Gastroesophageal sphincter (tissue), 4 donors: Measurements from ENCODE around the gene CACNA1D. TPM values are rescaled to one million over a fixed set of nuclear protein-coding genes. Genes with fewer than 3 reads are reported as not detected.

Experiments
- ATAC-seq: fragments of 150-250 bp; one replicate; pipeline ENCODE4 v1.9.1; 2016; ENCODE audit warnings: mild to moderate bottlenecking, moderate library complexity
- H3K27ac ChIP-seq, 4 donors: fragments of 200-600 bp; sonication (generic) in 3 of 4; 1 replicate in 3 of 4; 2 replicates in 1 of 4; pipeline ENCODE4 v1.5.1; 2016 to 2019
- H3K27me3 ChIP-seq: fragments of 200-600 bp; sonication (generic); one replicate; pipeline ENCODE4 v1.5.1; 2019
- H3K36me3 ChIP-seq, 2 donors: fragments of 200-600 bp; sonication (generic); one replicate each; pipeline ENCODE4 v1.5.1; 2019; ENCODE audit warnings: control low read depth in 1 of 2
- H3K4me1 ChIP-seq, 3 donors: fragments of 200-600 bp; sonication (generic); 1 replicate in 2 of 3; 2 replicates in 1 of 3; pipeline ENCODE4 v1.5.1; 2016 to 2019; ENCODE audit warnings: control low read depth in 2 of 3
- H3K4me3 ChIP-seq, 2 donors: fragments of 200-600 bp; sonication (generic); one replicate each; pipeline ENCODE4 v1.5.1; 2019; ENCODE audit warnings: mild to moderate bottlenecking in 1 of 2, moderate library complexity in 1 of 2
- H3K9me3 ChIP-seq, 3 donors: fragments of 200-600 bp; sonication (generic); one replicate each; pipeline ENCODE4 v1.5.1; 2017 to 2019; ENCODE audit warnings: control low read depth in 2 of 3
- CTCF ChIP-seq, 4 experiments: fragments of 200-600 bp in 2 of 4; fragments of 450-650 bp in 2 of 4; sonication (generic) in 1 of 4; IDR thresholded peaks; one replicate each; pipeline ENCODE4 v1.5.1; 2017 to 2019; ENCODE audit warnings: antibody characterized with exemption in 4 of 4, mild to moderate bottlenecking in 2 of 4, moderate library complexity in 2 of 4
- EP300 ChIP-seq: sonication (generic); formaldehyde crosslinking; IDR thresholded peaks from one replicate; pipeline ENCODE4 v1.6.1; 2017; ENCODE audit warnings: antibody characterized with exemption, mild to moderate bottlenecking
- POLR2A ChIP-seq, 2 donors: fragments of 450-650 bp; IDR thresholded peaks; one replicate each; pipeline ENCODE4 v1.6.1; 2017; ENCODE audit warnings: antibody characterized with exemption in 2 of 2, mild to moderate bottlenecking in 2 of 2, moderate library complexity in 1 of 2
- POLR2AphosphoS5 ChIP-seq: sonication (generic); formaldehyde crosslinking; IDR thresholded peaks from one replicate; pipeline ENCODE4 v1.6.1; 2017; ENCODE audit warnings: antibody characterized with exemption
- WGBS, 2 donors: methylation state at CpG; one replicate each; pipeline ENCODE4 v1.1.5; 2018; ENCODE audit warnings: low coverage in 1 of 2; 5-methylcytosine and 5-hydroxymethylcytosine counted together
- total RNA-seq, 4 donors: library from RNA; depleted of rRNA; stranded (reverse); fragments of >200 nt; gene quantifications; one replicate each; pipeline ENCODE4 v1.1.0, GENCODE V29; 2016

The CACNA1D gene
- total RNA-seq, 4 donors from 2014 or later = 0.52 to 5.7 (median 3.6) TPM

DNA sequence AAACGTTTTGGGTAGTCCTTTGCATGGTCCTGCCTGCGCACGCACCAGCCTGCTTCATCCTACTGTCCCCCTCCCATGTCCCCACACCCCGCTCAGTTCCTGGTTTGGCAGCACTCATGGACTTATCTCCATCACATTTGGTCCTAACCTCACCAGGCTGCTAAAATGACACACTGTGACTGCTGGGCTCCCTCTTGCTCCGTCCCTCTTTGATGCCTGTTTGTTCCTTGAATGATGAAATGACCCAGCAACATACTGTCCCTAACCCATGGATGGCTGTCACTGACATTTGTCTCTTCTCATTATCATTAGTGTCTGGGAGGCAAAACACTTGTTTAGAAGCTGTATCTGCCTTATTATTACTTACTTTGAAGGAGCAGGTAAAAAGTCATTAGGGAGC is 271.3 kb downstream of the CACNA1D start:
- H3K9me3 ChIP-seq = no peaks in the 10 kb centered on the region
- TF ChIP-seq POLR2A (IDR thresholded peaks at IDR 0.05) (no peak), POLR2AphosphoS5 (no peak), CTCF (IDR thresholded peaks at IDR 0.05) (no peak), EP300 (no peak)
- H3K4me3 ChIP-seq = no peak overlapping the region
- no peak for ATAC-seq
- no peak overlapping the region for H3K27ac ChIP-seq
- peaks cover 10% of the 10 kb centered on the region for H3K27me3 ChIP-seq
- H3K4me1 ChIP-seq = no peaks in the 10 kb centered on the region
- WGBS, 2 donors = 76 to 96% methylated on average over 2 to 5 of the region's 5 CpGs
- no peaks in the 10 kb centered on the region for H3K36me3 ChIP-seq

DNA sequence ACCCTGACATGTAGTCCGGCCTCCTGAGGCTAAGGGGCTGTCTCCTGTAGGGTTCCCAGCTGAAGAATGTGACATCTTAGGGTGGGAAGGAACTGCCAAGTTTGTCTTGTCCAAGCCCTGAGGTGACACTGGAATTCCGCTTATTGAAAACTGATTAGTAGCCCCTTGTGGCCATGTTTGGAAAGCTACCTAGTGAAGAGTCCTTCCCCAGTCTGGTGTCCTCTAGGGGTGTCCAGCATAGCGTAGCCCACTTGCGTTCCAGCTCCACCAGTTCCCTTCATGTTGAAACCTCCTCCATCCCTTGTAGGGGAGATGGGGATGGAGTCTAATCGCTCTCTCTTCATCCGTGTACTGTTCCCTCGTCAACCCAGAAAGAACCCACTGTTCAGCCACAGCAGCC is 272.3 kb downstream of the CACNA1D start:
- Histone ChIP-seq H3K27me3 (peaks cover 10% of the 10 kb centered on the region), H3K4me1 (no peaks in the 10 kb centered on the region), H3K36me3 (no peaks in the 10 kb centered on the region), H3K27ac (no peak overlapping the region), H3K9me3 (no peaks in the 10 kb centered on the region), H3K4me3 (no peak overlapping the region)
- no peak for TF ChIP-seq EP300
- TF ChIP-seq POLR2AphosphoS5 = no peak
- TF ChIP-seq CTCF (IDR thresholded peaks at IDR 0.05) = no peak
- TF ChIP-seq POLR2A (IDR thresholded peaks at IDR 0.05) = no peak
- no peak for ATAC-seq
- WGBS, 2 donors = 91 to 97% methylated on average over 6 to 7 of the region's 7 CpGs

GRCh38 chr3:53768478-53769459 is 274.4 kb downstream of the CACNA1D start:
- H3K27me3 ChIP-seq = peaks cover 10% of the 10 kb centered on the region
- no peaks in the 10 kb centered on the region for H3K9me3 ChIP-seq
- ATAC-seq = no peak
- H3K4me3 ChIP-seq = no peak overlapping the region
- peaks cover 0 to 16% (median 4%) of the 10 kb centered on the region in 3 donors for H3K4me1 ChIP-seq
- no peaks in the 10 kb centered on the region for H3K36me3 ChIP-seq
- TF ChIP-seq CTCF (IDR thresholded peaks at IDR 0.05) = no peak
- no peak for TF ChIP-seq POLR2AphosphoS5
- no peak for TF ChIP-seq POLR2A (IDR thresholded peaks at IDR 0.05)
- TF ChIP-seq EP300 = no peak
- no peak overlapping the region for H3K27ac ChIP-seq
- WGBS, 2 donors = 67 to 83% methylated on average over 3 to 7 of the region's 12 CpGs

GRCh38 chr3:53772562-53772961 is 278.2 kb downstream of the CACNA1D start:
- H3K4me3 ChIP-seq = no peak overlapping the region
- H3K27ac ChIP-seq = no peak overlapping the region
- H3K9me3 ChIP-seq = no peaks in the 10 kb centered on the region
- no peaks in the 10 kb centered on the region for H3K36me3 ChIP-seq
- WGBS, 2 donors = 69 to 76% methylated on average over 3 to 7 of the region's 14 CpGs
- ATAC-seq = no peak
- TF ChIP-seq POLR2A (IDR thresholded peaks at IDR 0.05) (no peak), POLR2AphosphoS5 (no peak), EP300 (no peak), CTCF (IDR thresholded peaks at IDR 0.05) (no peak)
- H3K27me3 ChIP-seq = peaks cover 10% of the 10 kb centered on the region
- H3K4me1 ChIP-seq = peaks cover 0 to 30% (median 5%) of the 10 kb centered on the region in 3 donors

GRCh38 chr3:53773021-53773436 is 278.6 kb downstream of the CACNA1D start:
- no peak overlapping the region for H3K27ac ChIP-seq
- peaks cover 10% of the 10 kb centered on the region for H3K27me3 ChIP-seq
- WGBS, 2 donors = 10 to 34% methylated on average over 2 to 5 of the region's 5 CpGs

More at GRCh38 chr3:53773021-53773436, 278.6 kb downstream of the CACNA1D start:
- H3K36me3 ChIP-seq = no peaks in the 10 kb centered on the region
- TF ChIP-seq CTCF (IDR thresholded peaks at IDR 0.05) (no peak), POLR2AphosphoS5 (no peak), EP300 (no peak), POLR2A (IDR thresholded peaks at IDR 0.05) (no peak)
- H3K4me3 ChIP-seq = no peak overlapping the region
- peaks cover 0 to 30% (median 5%) of the 10 kb centered on the region in 3 donors for H3K4me1 ChIP-seq
- no peak for ATAC-seq
- no peaks in the 10 kb centered on the region for H3K9me3 ChIP-seq
